ENCODE data around the gene PDE7B. TPM values are rescaled to one million over a fixed set of nuclear protein-coding genes. Genes with fewer than 3 reads are reported as not detected.

PDE7B gene
- total and polyA plus RNA-seq, 9 of the 15 experiments (the other 6 are each of a cell fraction or from before 2014, with no cell fraction given) = 0.01 TPM; not detected in 8

GRCh38 chr6:136129365-136129764 is 277.9 kb downstream of the PDE7B start:
- H3K9me3 ChIP-seq (replicated peaks; ENCODE audit: control insufficient read depth, insufficient read depth, low read depth, low read length) = no peaks in the 10 kb centered on the region
- no peaks in the 10 kb centered on the region for H3K79me2 ChIP-seq (ENCODE audit: control insufficient read depth, insufficient read depth, low read length)
- DNase-seq (ENCODE audit: extremely low read depth in 1 of 4, low spot score in 3 of 4) = no peak
- no peaks in the 10 kb centered on the region for H4K20me1 ChIP-seq (replicated peaks; ENCODE audit: control insufficient read depth, insufficient read depth, low read length)
- CTCF ChIA-PET (ENCODE audit: low intra/inter-chr PET ratio) = no interaction called here
- WGBS (ENCODE audit: insufficient coverage, low coverage, missing lambda C conversion rate) = 2% methylated on average over 3 of the region's 3 CpGs
- TF ChIP-seq PREB (CRISPR knock-in tag; IDR thresholded peaks at IDR 0.05) = no peak
- no peak for TF ChIP-seq TCF7 (IDR thresholded peaks at IDR 0.05; ENCODE audit: borderline replicate concordance)
- no peak for TF ChIP-seq STAT5A (IDR thresholded peaks at IDR 0.05; ENCODE audit: borderline replicate concordance, low read length)
- no peak for TF ChIP-seq KAT8 (IDR thresholded peaks at IDR 0.05; ENCODE audit: low read depth)
- TF ChIP-seq ZNF766 (CRISPR knock-in tag; conservative IDR thresholded peaks at IDR 0.05) = no peak
- TF ChIP-seq BCLAF1 (IDR thresholded peaks at IDR 0.05; ENCODE audit: borderline replicate concordance in 1 of 2, control insufficient read depth in 1 of 2, low read depth in 2 of 2, low read length in 1 of 2) = no peak
- no peak for TF ChIP-seq CHAMP1 (IDR thresholded peaks at IDR 0.05)
- TF ChIP-seq WHSC1 (IDR thresholded peaks at IDR 0.05; ENCODE audit: low read length) = no peak
- no peak for TF ChIP-seq POLR2H (tag; IDR thresholded peaks at IDR 0.05; ENCODE audit: low read depth)
- no peak for TF ChIP-seq TSC22D4 (tag; IDR thresholded peaks at IDR 0.05)
- no peaks in the 10 kb centered on the region for H3K4me1 ChIP-seq (replicated peaks in 1 of 2; ENCODE audit: control insufficient read depth in 2 of 2, insufficient read depth in 2 of 2, low read length in 2 of 2)
- no peak for FAIRE-seq
- H3K36me3 ChIP-seq (ENCODE audit: control insufficient read depth, insufficient read depth, low read length) = no peaks in the 10 kb centered on the region
- no peak for ATAC-seq
- no peak overlapping the region for H3K27ac ChIP-seq (ENCODE audit: extremely low read depth, low read depth, low read length)
- H3K4me2 ChIP-seq (ENCODE audit: insufficient read depth, low read length) = no peak overlapping the region
- no peak overlapping the region for H3K4me3 ChIP-seq
- in situ Hi-C loops (cut with MboI) = no loop called here
- no TSS peak for BruUV-seq (replicated peaks)
- no peaks in the 10 kb centered on the region; a peak in 1 of 5 replicates for H3K27me3 ChIP-seq (ENCODE audit: control insufficient read depth in 2 of 2, insufficient read depth in 2 of 2, low read length in 2 of 2)
- no peak overlapping the region for H2AFZ ChIP-seq (ENCODE audit: low read depth, low read length)
- H3K9ac ChIP-seq (ENCODE audit: insufficient read depth in 1 of 2, low read depth in 2 of 2, low read length in 2 of 2) = no peak overlapping the region
- no peaks in the 10 kb centered on the region for H3K9me1 ChIP-seq (ENCODE audit: control insufficient read depth, insufficient read depth, low read length)
- POLR2A ChIA-PET = no interaction called here
- intact Hi-C loops (cut with micrococcal nuclease) = no loop called here
